Stimulated activated CD4-positive, alpha-beta T cell treated with anti-CD3 and anti-CD28 coated beads, TNF-alpha, amount 100 ng/mL, for 48 hours (primary cell): Measurements from ENCODE around the gene TMEM106C.
"Not testable (repeated sequence)": the region's sequence is repeated elsewhere in the genome, so short reads cannot be mapped to it uniquely, and the experiment has no call there.

Experiments
- DNase-seq, 3 donors: peaks; one replicate each; pipeline ENCODE4 v3.0.0-alpha.2; 2020; ENCODE audit warnings: low read depth in 3 of 3

The TMEM106C gene

GRCh38 chr12:47949441-47950341 lies 13.7 kb upstream of the TMEM106C start:
- DNase-seq: peak; percentile 22 to 47 (median 31)

DNA sequence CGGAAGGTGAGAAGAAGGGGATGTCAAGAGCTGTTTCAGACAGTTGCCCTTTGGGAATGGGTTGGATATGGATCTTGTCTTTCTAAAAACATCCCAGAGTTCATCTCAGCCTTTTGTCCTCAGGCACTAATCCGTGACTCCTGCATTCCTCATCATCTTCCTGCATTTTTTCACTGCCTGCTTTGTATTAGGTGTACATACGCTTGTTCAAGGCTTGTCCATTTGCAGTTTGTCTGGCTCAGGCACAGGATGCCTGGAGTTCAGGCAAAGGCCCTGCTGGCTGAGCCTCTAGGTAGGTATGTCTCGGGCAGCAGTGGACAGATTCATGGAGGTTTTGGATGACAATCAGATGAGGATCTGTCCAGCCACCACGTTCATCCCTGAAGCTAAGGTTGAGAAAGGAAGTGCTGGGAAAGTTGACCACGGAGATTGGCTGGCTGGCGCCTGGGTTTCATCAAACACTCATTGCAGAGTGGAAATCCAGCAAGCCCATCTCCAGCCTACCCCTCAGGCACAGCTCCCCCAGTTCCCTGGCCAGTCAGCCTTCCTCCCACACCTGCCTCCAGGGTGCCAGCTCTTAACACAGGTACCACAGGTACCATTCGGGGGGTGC lies 12.4 kb upstream of the TMEM106C start:
- DNase-seq: no peak

DNA sequence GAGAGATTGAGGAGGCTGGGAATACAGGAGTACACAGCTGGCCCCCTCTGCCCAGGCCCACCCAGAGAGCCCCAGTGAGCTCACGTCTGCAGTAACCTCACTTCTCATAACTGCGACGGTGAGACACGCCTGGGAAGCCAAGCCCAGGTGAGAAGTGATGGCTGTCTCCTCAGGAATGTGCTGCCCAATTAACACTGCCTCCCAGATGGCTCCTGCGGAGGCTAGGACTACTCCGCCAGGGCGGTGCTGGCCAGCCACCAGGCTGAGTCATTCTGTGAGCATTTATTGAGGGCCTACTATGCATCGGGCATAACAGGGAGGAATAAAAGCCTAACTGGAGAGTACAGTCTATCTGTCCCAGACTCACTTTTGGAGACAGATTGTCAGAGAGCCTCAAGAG lies 9.3 kb upstream of the TMEM106C start:
- DNase-seq: no peak

GRCh38 chr12:47954467-47955045 lies 8.8 kb upstream of the TMEM106C start:
- DNase-seq: no peak

DNA sequence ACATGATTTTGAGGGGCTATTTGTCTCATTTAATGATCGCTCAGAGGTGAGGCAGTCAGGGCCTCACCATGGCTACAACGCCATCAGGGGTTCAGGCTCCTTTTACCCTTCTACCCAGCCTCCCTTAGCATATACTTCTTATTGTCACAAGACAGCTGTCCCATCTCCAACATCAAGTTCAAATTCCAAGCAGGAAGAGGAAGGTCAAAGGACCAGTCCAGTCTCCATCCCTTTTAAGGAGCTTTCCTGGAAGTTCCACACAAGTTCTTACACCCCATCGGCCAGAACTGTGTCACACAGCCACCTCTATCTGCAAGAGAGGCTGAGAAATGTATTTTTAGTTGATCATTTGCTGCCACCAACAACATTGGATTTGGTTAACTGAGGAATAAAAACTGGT lies 8.3 kb upstream of the TMEM106C start:
- no peak for DNase-seq

- not testable (repeated sequence) for DNase-seq
These were observed 5.7 kb upstream of the TMEM106C start for GRCh38 chr12:47957671-47958070.

DNA sequence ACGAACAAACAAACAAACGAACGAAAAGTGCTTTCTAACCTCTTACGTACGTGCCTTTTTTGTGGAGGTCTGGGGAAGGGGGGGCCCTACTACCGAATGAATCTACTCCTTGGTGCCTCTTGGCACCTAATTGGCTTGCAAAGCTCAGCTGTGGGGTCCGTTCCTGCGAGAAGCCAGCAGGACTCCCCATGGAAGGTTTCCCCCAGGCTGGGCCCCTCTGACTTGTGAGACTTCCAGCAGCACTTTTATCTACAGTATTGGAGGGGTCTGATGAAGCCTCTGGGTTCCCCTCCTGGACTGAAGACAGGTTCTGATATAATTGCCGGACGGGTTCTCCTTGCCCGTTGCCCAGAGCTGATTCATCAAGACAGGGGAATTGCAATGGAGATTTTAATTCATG lies 1.2 kb upstream of the TMEM106C start:
- no peak for DNase-seq

DNA sequence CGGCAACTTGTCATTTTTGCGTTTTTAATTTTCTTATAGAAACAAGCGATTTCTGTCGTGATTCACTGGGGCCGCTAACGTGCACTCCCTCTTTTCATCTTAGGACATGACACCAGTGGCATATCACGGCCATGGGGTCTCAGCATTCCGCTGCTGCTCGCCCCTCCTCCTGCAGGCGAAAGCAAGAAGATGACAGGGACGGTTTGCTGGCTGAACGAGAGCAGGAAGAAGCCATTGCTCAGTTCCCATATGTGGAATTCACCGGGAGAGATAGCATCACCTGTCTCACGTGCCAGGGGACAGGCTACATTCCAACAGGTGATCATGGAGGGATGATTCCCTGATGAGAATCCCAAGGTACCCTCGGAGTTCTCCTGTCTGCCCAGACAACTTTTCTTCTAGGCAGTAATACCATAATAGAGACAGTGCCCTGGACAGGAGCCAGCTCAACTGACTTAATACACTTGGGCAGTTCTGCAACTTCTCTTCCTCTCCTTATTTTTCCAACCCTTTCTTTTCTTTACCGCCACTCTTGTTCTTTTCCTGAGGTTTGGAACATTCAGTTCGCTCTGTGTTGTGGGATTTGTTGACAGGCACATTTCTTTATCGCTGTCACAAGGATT lies 821 bp downstream of the TMEM106C start:
- DNase-seq: no peak

GRCh38 chr12:47965581-47965980 lies 2.2 kb downstream of the TMEM106C start:
- no peak for DNase-seq

DNA sequence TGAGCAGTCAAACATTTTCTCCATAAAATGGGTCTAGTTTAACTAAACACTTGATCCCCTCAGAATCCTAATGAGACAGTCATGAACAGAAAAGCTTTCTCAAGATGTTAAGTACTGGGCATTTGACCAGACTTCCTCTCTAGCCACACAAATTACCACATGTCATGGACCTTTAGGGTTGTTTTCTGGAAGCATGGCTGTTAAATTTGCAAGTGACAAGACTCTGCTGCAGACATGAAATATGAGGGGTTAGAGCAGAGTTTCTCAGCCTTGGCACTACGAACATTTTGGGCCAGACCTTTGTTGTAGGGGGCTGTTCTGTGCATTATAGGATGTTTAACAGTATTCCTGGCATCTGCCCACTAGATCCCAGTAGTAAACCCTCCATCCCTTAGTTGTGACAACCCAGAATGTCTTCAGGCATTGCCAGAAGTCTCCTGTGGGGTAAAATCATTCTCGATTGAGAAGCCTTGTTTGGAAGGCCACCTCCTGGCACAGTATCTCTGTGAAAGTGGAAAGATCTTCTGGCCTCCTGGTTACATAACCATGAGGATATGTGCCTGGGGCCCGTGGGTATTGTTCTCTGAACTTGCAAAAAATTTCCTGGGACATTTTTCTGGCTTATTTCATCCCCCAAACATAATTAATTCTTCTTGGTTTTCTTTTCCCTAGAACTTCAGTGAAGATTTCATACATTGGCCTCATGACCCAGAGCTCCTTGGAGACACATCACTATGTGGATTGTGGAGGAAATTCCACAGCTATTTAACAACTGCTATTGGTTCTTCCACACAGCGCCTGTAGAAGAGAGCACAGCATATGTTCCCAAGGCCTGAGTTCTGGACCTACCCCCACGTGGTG lies 4.3 kb downstream of the TMEM106C start:
- no peak for DNase-seq

GRCh38 chr12:47969845-47970244 lies 6.4 kb downstream of the TMEM106C start:
- no peak for DNase-seq

DNA sequence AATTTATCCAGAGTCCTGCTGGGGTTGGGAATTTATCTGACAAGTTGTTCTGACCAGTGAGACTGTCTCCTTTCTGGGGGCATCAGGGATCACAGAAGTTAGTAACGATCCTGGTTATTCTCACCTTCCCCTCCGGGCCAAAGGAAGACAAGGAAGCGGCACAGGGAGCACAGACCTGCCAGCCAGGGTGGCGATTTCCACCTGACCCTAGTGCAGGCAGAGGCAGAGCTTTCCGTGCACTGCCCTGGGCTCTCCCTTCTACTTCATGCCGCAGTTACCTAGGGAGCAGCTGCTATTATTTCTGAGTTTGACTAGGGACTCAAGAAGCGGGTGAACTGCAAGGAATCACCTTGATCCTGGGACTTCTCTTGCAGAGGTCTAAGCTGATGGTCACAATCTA lies 7.4 kb downstream of the TMEM106C start:
- DNase-seq: no peak

DNA sequence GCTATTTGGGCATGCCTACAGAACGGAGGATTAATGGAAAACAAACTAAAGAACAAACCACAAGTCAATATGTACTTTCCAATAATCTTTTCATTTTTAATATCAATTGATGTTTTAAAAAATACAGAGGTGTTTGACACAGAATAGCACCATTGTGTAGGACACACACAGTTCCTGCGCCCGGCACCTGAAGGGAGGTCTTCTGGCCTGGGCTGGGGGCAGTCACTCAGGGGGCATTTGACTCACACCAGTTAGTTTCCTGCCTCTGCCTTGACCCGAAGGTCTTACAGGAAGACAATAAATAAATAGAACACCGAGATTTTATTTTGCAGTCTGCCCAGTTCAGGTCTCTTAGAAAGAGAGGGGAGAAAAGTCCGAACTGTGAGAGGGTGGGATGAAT lies 9.5 kb downstream of the TMEM106C start:
- DNase-seq: no peak

GRCh38 chr12:47973870-47974269 lies 10.5 kb downstream of the TMEM106C start:
- no peak for DNase-seq

DNA sequence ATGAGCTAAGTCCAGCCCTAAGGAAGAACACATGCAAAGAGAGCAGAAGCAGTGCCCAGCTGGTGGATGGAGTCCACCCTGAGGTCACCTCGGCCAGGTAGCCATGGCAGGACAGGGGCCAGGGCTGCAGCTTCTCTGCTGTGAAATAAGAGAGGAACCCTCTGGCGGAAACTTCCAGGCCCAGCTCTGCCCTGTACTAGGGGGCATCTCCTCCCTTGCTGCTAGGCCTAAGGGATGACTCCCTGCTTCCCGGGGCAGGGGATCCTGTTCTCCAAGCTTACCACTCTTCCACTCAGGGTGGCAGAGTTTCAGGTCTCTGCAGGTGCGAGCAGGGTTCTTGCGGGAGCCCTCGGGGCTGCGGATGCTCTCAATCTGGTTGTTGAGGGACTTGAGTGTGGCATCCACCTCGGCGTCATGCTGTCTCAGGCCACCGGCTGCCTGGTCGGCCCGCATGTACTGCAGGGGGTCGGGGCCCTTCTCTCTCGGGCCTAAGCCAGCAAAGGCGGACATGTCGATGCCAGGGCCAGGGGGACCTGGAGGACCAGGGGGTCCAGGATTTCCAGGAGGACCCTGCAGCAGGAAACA lies 11.7 kb downstream of the TMEM106C start:
- DNase-seq: no peak

GRCh38 chr12:47975816-47976215 lies 12.4 kb downstream of the TMEM106C start:
- no peak for DNase-seq

GRCh38 chr12:47977046-47977771 lies 13.8 kb downstream of the TMEM106C start:
- DNase-seq: no peak

DNA sequence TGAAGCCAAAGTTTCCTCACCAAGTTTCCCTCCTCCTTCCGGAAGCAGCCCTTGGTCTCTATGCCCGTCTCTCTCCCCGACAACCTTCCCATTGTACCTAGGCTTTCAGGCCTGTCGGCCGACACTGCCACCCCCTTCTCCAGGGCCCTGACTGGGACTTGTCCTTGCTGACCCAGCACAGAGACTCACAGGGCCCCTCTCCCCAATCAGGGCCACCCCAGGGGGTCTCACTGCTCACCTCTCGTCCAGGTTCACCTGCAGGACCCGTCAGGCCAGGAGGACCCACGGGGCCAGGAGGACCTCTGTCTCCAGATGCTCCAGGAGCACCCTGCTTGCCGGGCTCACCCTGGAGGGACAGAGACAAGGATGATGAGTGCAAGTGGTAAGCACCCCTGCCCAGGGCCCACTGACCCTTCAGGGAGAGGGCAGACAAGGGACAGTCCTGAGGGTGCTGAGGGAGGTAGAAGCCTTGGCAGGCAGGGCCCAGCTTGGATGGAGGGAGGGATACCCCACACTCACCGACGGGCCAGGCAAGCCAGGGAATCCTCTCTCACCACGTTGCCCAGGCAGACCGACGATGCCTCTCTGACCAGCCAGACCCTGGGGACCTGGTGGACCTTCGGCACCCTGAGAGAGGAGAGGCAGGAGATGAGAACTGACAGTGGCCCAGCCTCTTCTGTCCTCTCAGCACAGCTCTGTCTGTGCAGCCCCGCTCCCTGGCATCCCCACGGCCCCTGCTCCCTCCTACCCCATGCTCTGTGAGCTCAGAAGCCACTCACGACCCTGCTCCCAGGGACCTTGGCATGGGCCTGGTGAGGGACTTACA lies 14.6 kb downstream of the TMEM106C start:
- DNase-seq: no peak

- no peak for DNase-seq
These were observed 15.1 kb downstream of the TMEM106C start for GRCh38 chr12:47978598-47978873.

- DNase-seq: no peak
These were observed 15.8 kb downstream of the TMEM106C start for GRCh38 chr12:47979166-47979565.
